LNCAP (cell line): Measurements from ENCODE around the gene DCAF8.

ENCODE experiments used
- CTCF ChIP-seq: fragments of 450-650 bp; IDR thresholded peaks from 2 replicates; pipeline ENCODE4 v1.5.1; 2017; ENCODE audit warnings: mild to moderate bottlenecking

Gene DCAF8

GRCh38 chr1:160244209-160244608 is 18.1 kb downstream of the DCAF8 start:
- TF ChIP-seq CTCF = no peak

GRCh38 chr1:160243767-160244166 is 18.6 kb downstream of the DCAF8 start:
- TF ChIP-seq CTCF = no peak

- no peak for TF ChIP-seq CTCF
Observed at GRCh38 chr1:160239582-160240299, 22.6 kb downstream of the DCAF8 start.

GRCh38 chr1:160238408-160238807 is 23.9 kb downstream of the DCAF8 start:
- TF ChIP-seq CTCF = no peak

GRCh38 chr1:160237558-160237957 is 24.8 kb downstream of the DCAF8 start:
- no peak for TF ChIP-seq CTCF

- TF ChIP-seq CTCF = no peak
Observed at GRCh38 chr1:160236806-160237205, 25.5 kb downstream of the DCAF8 start.

GRCh38 chr1:160232911-160233310 is 29.4 kb downstream of the DCAF8 start:
- TF ChIP-seq CTCF = no peak

GRCh38 chr1:160228431-160228830 is 33.9 kb downstream of the DCAF8 start:
- TF ChIP-seq CTCF = no peak
